Cardiac muscle cell (in vitro differentiated cells and primary cell): ENCODE data around the gene MADD. TPM values are rescaled to one million over a fixed set of nuclear protein-coding genes. Genes with fewer than 3 reads are reported as not detected.
A peak's percentile ranks its signal among the peaks of the same experiment; 100 is the strongest.

Experiments
- DNase-seq, 2 donors: peaks; one replicate each; pipeline versions ENCODE4 v3.0.0 to v3.0.0-alpha.2; 2010 to 2017; ENCODE audit warnings: low read depth in 1 of 2, low spot score in 1 of 2
- H3K27ac ChIP-seq: fragments of 200-600 bp; sonication (generic); 2 replicates; pipeline ENCODE4 v1.5.1; 2016
- H3K27me3 ChIP-seq: fragments of 200-600 bp; sonication (generic); 2 replicates; pipeline ENCODE4 v1.6.0; 2016; ENCODE audit warnings: control low read depth
- H3K36me3 ChIP-seq: fragments of 200-600 bp; sonication (generic); 2 replicates; pipeline ENCODE4 v1.5.1; 2016; ENCODE audit warnings: control low read depth
- H3K4me1 ChIP-seq: fragments of 200-600 bp; sonication (generic); 2 replicates; pipeline ENCODE4 v1.8.1; 2017; ENCODE audit warnings: low read depth, mild to moderate bottlenecking, mixed run types
- H3K4me3 ChIP-seq: fragments of 200-600 bp; sonication (generic); 2 replicates; pipeline ENCODE4 v1.5.1; 2016; ENCODE audit warnings: mild to moderate bottlenecking
- H3K9me3 ChIP-seq: fragments of 200-600 bp; sonication (generic); 2 replicates; pipeline ENCODE4 v1.5.1; 2017; ENCODE audit warnings: low read depth, mild to moderate bottlenecking, control low read depth
- polyA plus RNA-seq: library from polyadenylated mRNA; unstranded; fragments of >200 nt; fragmentation: Nextera tagmentation; extraction: Ambion mirVana; gene quantifications from 2 replicates; pipeline ENCODE4 v1.2.1, GENCODE V29; 2016
- total RNA-seq: library from RNA; depleted of rRNA; stranded (reverse); fragments of >200 nt; gene quantifications from 2 replicates; pipeline ENCODE4 v1.2.3, GENCODE V29; 2016
- TF ChIP-seq, protein P1 (sequence below): IDR thresholded peaks from 2 replicates; pipeline ENCODE4 v1.5.1; 2012; ENCODE audit warnings: low read depth, mild to moderate bottlenecking, low read length

Gene MADD
- total and polyA plus RNA-seq, 2 experiments from 2014 or later = 58.8 to 103 TPM

DNA sequence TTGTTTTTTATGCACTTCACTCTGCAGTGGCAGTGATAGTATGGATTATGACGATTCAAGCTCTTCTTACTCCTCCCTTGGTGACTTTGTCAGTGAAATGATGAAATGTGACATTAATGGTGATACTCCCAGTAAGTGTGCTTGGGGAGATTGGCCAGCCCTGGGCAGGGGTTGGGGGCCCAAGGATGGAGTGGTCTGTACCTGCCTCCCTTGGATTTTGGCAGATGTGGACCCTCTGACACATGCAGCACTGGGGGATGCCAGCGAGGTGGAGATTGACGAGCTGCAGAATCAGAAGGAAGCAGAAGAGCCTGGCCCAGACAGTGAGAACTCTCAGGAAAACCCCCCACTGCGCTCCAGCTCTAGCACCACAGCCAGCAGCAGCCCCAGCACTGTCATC lies 14.2 kb downstream of the MADD start:
- H3K4me3 ChIP-seq = no peak overlapping the region
- TF ChIP-seq, protein P1, sequence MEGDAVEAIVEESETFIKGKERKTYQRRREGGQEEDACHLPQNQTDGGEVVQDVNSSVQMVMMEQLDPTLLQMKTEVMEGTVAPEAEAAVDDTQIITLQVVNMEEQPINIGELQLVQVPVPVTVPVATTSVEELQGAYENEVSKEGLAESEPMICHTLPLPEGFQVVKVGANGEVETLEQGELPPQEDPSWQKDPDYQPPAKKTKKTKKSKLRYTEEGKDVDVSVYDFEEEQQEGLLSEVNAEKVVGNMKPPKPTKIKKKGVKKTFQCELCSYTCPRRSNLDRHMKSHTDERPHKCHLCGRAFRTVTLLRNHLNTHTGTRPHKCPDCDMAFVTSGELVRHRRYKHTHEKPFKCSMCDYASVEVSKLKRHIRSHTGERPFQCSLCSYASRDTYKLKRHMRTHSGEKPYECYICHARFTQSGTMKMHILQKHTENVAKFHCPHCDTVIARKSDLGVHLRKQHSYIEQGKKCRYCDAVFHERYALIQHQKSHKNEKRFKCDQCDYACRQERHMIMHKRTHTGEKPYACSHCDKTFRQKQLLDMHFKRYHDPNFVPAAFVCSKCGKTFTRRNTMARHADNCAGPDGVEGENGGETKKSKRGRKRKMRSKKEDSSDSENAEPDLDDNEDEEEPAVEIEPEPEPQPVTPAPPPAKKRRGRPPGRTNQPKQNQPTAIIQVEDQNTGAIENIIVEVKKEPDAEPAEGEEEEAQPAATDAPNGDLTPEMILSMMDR = no peak
- no peak overlapping the region for H3K27ac ChIP-seq
- H3K4me1 ChIP-seq = peaks cover 19% of the 10 kb centered on the region
- DNase-seq = no peak
- peaks cover 74% of the 10 kb centered on the region for H3K36me3 ChIP-seq
- H3K27me3 ChIP-seq = no peaks in the 10 kb centered on the region
- no peaks in the 10 kb centered on the region for H3K9me3 ChIP-seq

DNA sequence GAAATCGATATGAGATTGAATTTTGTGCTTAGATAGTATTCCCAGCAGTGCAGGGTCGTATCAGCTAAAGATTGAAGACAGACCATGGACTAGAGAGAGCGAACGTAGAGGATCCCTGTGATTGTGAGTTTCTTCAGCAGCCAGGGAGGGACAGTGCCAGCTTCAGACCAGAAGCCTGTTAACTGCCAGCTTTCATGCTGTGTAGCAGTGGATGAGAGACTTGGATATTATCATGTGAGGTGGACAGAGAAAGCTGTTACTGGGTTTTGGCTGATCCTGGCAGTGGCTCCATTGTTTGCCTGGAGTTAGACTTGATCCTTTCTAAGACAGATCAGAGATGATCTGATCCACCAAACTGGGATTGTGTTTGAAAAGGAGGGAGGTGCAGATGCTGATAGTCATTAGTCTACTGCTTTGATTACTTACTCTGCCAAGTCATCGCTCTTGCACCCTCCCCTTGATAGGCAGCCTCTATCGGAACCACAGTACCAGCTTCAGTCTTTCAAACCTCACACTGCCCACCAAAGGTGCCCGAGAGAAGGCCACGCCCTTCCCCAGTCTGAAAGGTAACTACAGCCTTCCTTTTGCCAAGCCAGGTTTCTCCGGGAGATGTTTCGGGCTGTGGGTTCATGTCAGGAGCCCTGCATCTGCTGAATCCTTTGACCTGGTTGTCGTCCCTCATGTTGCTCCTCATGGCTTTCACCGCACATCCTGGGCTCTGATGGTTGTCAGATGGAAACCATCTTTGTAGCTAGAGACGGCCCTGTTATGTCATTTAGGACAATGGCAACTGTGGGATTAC lies 16.2 kb downstream of the MADD start:
- H3K4me1 ChIP-seq = no peaks in the 10 kb centered on the region
- TF ChIP-seq, protein P1 = no peak
- H3K9me3 ChIP-seq = no peaks in the 10 kb centered on the region
- H3K27me3 ChIP-seq = no peaks in the 10 kb centered on the region
- H3K36me3 ChIP-seq = peaks cover 86% of the 10 kb centered on the region
- H3K27ac ChIP-seq = no peak overlapping the region
- H3K4me3 ChIP-seq = no peak overlapping the region
- DNase-seq = no peak

DNA sequence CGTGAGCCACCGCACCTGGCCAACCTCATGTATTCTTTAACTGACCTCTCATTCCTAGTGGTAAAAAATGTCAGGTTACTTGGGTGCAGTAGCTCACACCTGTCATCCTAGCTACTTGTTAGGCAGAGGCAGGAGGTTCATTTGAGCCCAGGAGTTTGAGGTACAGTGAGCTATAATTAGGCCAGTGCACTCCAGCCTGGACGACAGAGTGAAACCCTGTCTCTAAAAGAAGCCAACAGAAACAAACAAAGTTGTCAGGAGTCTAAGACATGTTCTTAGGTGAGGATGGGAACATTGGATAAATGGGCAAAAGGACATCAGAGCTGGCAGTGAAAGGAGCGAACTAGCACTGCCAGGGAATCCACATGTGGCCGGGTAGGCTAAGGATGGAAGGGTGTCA lies 18.1 kb downstream of the MADD start:
- peaks cover 90% of the 10 kb centered on the region for H3K36me3 ChIP-seq
- no peak for DNase-seq
- TF ChIP-seq, protein P1 = no peak
- H3K9me3 ChIP-seq = no peaks in the 10 kb centered on the region
- H3K4me3 ChIP-seq = no peak overlapping the region
- H3K4me1 ChIP-seq = no peaks in the 10 kb centered on the region
- peak overlapping the region; percentile 30 for H3K27ac ChIP-seq
- no peaks in the 10 kb centered on the region for H3K27me3 ChIP-seq

DNA sequence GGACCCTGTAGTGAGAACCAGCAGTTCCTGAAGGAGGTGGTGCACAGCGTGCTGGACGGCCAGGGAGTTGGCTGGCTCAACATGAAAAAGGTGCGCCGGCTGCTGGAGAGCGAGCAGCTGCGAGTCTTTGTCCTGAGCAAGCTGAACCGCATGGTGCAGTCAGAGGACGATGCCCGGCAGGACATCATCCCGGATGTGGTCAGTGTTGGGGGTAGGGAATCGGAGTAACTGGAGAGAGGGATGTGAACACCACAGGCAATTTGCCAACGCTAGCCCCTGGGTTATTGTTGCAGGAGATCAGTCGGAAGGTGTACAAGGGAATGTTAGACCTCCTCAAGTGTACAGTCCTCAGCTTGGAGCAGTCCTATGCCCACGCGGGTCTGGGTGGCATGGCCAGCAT lies 19.9 kb downstream of the MADD start:
- Histone ChIP-seq H3K27me3 (no peaks in the 10 kb centered on the region), H3K4me3 (no peak overlapping the region), H3K4me1 (no peaks in the 10 kb centered on the region), H3K36me3 (peaks cover 85% of the 10 kb centered on the region), H3K9me3 (no peaks in the 10 kb centered on the region), H3K27ac (no peak overlapping the region)
- TF ChIP-seq, protein P1 = no peak
- no peak for DNase-seq

DNA sequence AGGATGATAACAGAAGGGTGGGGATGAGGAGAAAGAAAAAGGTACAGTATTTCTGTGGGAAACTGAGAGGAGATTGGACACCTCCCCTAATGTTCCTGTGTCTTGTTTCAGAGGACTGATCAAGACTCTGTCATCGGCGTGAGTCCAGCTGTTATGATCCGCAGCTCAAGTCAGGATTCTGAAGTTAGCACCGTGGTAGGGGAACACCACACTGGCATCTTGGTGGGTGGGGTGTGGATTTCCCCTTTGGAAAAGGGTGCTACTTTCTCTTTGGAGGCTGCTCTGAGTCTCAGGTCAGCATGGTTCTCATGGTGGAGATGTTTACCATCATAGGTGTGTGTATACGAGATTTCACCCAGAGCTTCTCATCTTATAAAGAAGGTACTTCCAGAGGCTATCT lies 25.5 kb downstream of the MADD start:
- no peaks in the 10 kb centered on the region for H3K27me3 ChIP-seq
- H3K4me3 ChIP-seq = no peak overlapping the region
- no peaks in the 10 kb centered on the region for H3K9me3 ChIP-seq
- H3K27ac ChIP-seq = no peak overlapping the region
- no peaks in the 10 kb centered on the region for H3K4me1 ChIP-seq
- no peak for DNase-seq
- peaks cover 64% of the 10 kb centered on the region for H3K36me3 ChIP-seq
- TF ChIP-seq, protein P1 = no peak
